ENCODE measurements around the gene DYNC2H1.

The DYNC2H1 gene

GRCh38 chr11:103091801-103092524 is 17.3 kb upstream of the DYNC2H1 start, which contains the start of gene DCUN1D5:
Gene DCUN1D5 (minus strand): TSS chr11:103092160. CDS start chr11:103091872, 288 bp downstream.
- peak; percentile 93 to 94 (median 93) for DNase-seq
- H3K36me3 ChIP-seq (ENCODE audit: control insufficient read depth in 4 of 4, insufficient read depth in 4 of 4, low read length in 3 of 4): peaks cover 0 to 6% (median 2%) of the 10 kb centered on the region in 4 experiments
- H3K27ac ChIP-seq (ENCODE audit: insufficient read depth in 1 of 2, low read depth in 1 of 2, low read length in 2 of 2, poor library complexity in 1 of 2, severe bottlenecking in 2 of 2): peak within 1 kb of the TSS; percentile 69 to 88
- ChIA-PET CTCF (interaction anchor here (1.1 to 2.0 kb wide), 2 partner anchors 10 to 17 kb away, joined by 6 to 7 read pairs; partner anchors contain the start of gene DYNC2H1), POLR2A (interaction anchor here (0.7 to 1.3 kb wide), 2 partner anchors 8 to 17 kb away, joined by 3 to 4 read pairs; partner anchors contain the start of gene DYNC2H1)
- peak within 1 kb of the TSS; percentile 83 to 92 (median 89) for H3K4me3 ChIP-seq (ENCODE audit: control insufficient read depth in 1 of 7, extremely low read depth in 1 of 7, insufficient read depth in 4 of 7, low read depth in 2 of 7, low read length in 6 of 7)
- peaks cover 3 to 20% (median 11%) of the 10 kb centered on the region in 5 experiments for H3K27me3 ChIP-seq (replicated peaks in 2 of 5; ENCODE audit: control insufficient read depth in 4 of 5, insufficient read depth in 5 of 5, low read length in 4 of 5)
- H3K4me1 ChIP-seq (ENCODE audit: control extremely low read depth in 1 of 4, control insufficient read depth in 4 of 4, insufficient read depth in 4 of 4, low read length in 3 of 4): peaks cover 8 to 22% (median 9%) of the 10 kb centered on the region in 4 experiments
- H3K9me3 ChIP-seq (ENCODE audit: control extremely low read depth in 1 of 5, control insufficient read depth in 4 of 5, insufficient read depth in 2 of 5, low read depth in 1 of 5, low read length in 4 of 5): peaks cover 0 to 1% (median 0%) of the 10 kb centered on the region in 5 experiments
- 0% methylated on average over 50 of the region's 54 CpGs for WGBS (ENCODE audit: insufficient coverage)

GRCh38 chr11:103097279-103097678 is 11.9 kb upstream of the DYNC2H1 start:
- ChIA-PET POLR2A (no interaction called here), CTCF (interaction anchor here (1.0 kb wide), 1 partner anchor 11 kb away, joined by 3 read pairs; no protein-coding TSS in a partner anchor)
- H3K27me3 ChIP-seq (replicated peaks in 2 of 5; ENCODE audit: control insufficient read depth in 4 of 5, insufficient read depth in 5 of 5, low read length in 4 of 5): peaks cover 3 to 28% (median 14%) of the 10 kb centered on the region in 5 experiments
- no peak overlapping the region for H3K4me3 ChIP-seq (ENCODE audit: control insufficient read depth in 1 of 7, extremely low read depth in 1 of 7, insufficient read depth in 4 of 7, low read depth in 2 of 7, low read length in 6 of 7)
- peaks cover 0 to 5% (median 2%) of the 10 kb centered on the region in 4 experiments for H3K4me1 ChIP-seq (ENCODE audit: control extremely low read depth in 1 of 4, control insufficient read depth in 4 of 4, insufficient read depth in 4 of 4, low read length in 3 of 4)
- DNase-seq: no peak
- H3K9me3 ChIP-seq (ENCODE audit: control extremely low read depth in 1 of 5, control insufficient read depth in 4 of 5, insufficient read depth in 2 of 5, low read depth in 1 of 5, low read length in 4 of 5): peaks cover 0 to 3% (median 0%) of the 10 kb centered on the region in 5 experiments
- no peaks in the 10 kb centered on the region for H3K36me3 ChIP-seq (ENCODE audit: control insufficient read depth in 4 of 4, insufficient read depth in 4 of 4, low read length in 3 of 4)
- no peak overlapping the region for H3K27ac ChIP-seq (ENCODE audit: insufficient read depth in 1 of 2, low read depth in 1 of 2, low read length in 2 of 2, poor library complexity in 1 of 2, severe bottlenecking in 2 of 2)

- peaks cover 6 to 16% (median 10%) of the 10 kb centered on the region in 4 experiments for H3K4me1 ChIP-seq (ENCODE audit: control extremely low read depth in 1 of 4, control insufficient read depth in 4 of 4, insufficient read depth in 4 of 4, low read length in 3 of 4)
- ChIA-PET CTCF (interaction anchor here (0.8 to 2.1 kb wide), 7 partner anchors 8 to 491 kb away, joined by 3 to 15 read pairs (median 4); partner anchors contain the start of gene DCUN1D5), POLR2A (interaction anchor here (1.6 kb wide), 1 partner anchor 18 kb away, joined by 4 read pairs; the partner anchor contains the start of gene DCUN1D5)
- H3K36me3 ChIP-seq (ENCODE audit: control insufficient read depth in 4 of 4, insufficient read depth in 4 of 4, low read length in 3 of 4): no peaks in the 10 kb centered on the region
- H3K4me3 ChIP-seq (ENCODE audit: control insufficient read depth in 1 of 7, extremely low read depth in 1 of 7, insufficient read depth in 4 of 7, low read depth in 2 of 7, low read length in 6 of 7): peak overlapping the region; percentile 38 to 94 (median 81)
- H3K27me3 ChIP-seq (replicated peaks in 2 of 5; ENCODE audit: control insufficient read depth in 4 of 5, insufficient read depth in 5 of 5, low read length in 4 of 5): peaks cover 0 to 2% (median under 1%) of the 10 kb centered on the region in 5 experiments
- no peak for DNase-seq
- peak overlapping the region in 1 of 2 experiments; percentile 64 for H3K27ac ChIP-seq (ENCODE audit: insufficient read depth in 1 of 2, low read depth in 1 of 2, low read length in 2 of 2, poor library complexity in 1 of 2, severe bottlenecking in 2 of 2)
- no peaks in the 10 kb centered on the region for H3K9me3 ChIP-seq (ENCODE audit: control extremely low read depth in 1 of 5, control insufficient read depth in 4 of 5, insufficient read depth in 2 of 5, low read depth in 1 of 5, low read length in 4 of 5)
- 21% methylated on average over 14 of the region's 26 CpGs for WGBS (ENCODE audit: insufficient coverage)
Measured at GRCh38 chr11:103109818-103110388, 677 bp downstream of the DYNC2H1 start.

DNA sequence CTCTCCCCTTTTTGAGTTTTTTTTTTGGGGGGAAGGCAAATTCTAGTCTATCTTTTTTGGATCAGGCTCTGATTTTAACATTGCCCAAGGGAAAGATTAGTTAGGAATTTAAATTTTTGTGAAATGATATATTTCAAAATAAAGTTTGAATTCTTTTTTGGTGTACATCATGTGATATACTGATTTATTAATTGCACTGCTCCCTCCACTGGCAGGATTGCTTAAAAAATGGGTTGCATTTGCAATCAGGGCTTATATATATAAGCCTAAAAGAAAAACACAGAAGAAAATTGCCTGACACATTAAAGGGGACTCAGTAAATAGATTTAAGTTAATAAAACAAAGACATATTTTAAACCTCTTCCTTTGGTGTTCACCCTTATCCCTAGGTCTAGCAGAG is 1.2 kb downstream of the DYNC2H1 start:
- DNase-seq: peak; percentile 36 to 53 (median 47)
- Histone ChIP-seq H3K4me1 (ENCODE audit: control extremely low read depth in 1 of 4, control insufficient read depth in 4 of 4, insufficient read depth in 4 of 4, low read length in 3 of 4) (peaks cover 6 to 16% (median 10%) of the 10 kb centered on the region in 4 experiments), H3K4me3 (ENCODE audit: control insufficient read depth in 1 of 7, extremely low read depth in 1 of 7, insufficient read depth in 4 of 7, low read depth in 2 of 7, low read length in 6 of 7) (peak overlapping the region in 3 of 7 experiments; percentile 73 to 94 (median 81)), H3K27ac (ENCODE audit: insufficient read depth in 1 of 2, low read depth in 1 of 2, low read length in 2 of 2, poor library complexity in 1 of 2, severe bottlenecking in 2 of 2) (no peak overlapping the region), H3K27me3 (replicated peaks in 2 of 5; ENCODE audit: control insufficient read depth in 4 of 5, insufficient read depth in 5 of 5, low read length in 4 of 5) (no peaks in the 10 kb centered on the region), H3K9me3 (ENCODE audit: control extremely low read depth in 1 of 5, control insufficient read depth in 4 of 5, insufficient read depth in 2 of 5, low read depth in 1 of 5, low read length in 4 of 5) (no peaks in the 10 kb centered on the region), H3K36me3 (ENCODE audit: control insufficient read depth in 4 of 4, insufficient read depth in 4 of 4, low read length in 3 of 4) (no peaks in the 10 kb centered on the region)
- POLR2A ChIA-PET: no interaction called here
- CTCF ChIA-PET: interaction anchor here (0.8 to 1.8 kb wide), 2 partner anchors 19 to 24 kb away, joined by 3 to 7 read pairs; partner anchors contain the start of gene DCUN1D5

DNA sequence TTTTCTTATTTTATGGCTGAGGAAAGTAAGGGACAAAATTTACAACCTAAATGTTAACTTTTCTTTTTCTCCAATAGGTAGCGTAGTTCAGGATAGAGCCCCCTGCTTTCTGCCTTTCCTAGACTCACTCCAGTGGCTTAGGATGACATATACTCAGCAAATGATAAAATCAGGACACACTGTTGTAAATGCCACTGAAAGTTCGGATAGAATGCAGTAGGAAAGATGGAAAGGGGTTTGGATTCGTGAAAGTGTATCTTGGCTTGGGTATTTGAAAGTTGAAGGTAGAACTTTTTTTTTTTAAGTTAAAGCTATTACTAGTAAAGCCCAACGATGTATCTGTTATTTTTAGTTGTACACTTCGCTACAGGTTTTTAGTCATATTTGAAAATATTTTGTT is 2.2 kb downstream of the DYNC2H1 start:
- POLR2A ChIA-PET: no interaction called here
- no peak for DNase-seq
- H3K27ac ChIP-seq (ENCODE audit: insufficient read depth in 1 of 2, low read depth in 1 of 2, low read length in 2 of 2, poor library complexity in 1 of 2, severe bottlenecking in 2 of 2): no peak overlapping the region
- CTCF ChIA-PET: interaction anchor here (1.7 kb wide), 1 partner anchor 90 kb away, joined by 3 read pairs; no protein-coding TSS in a partner anchor
- H3K4me3 ChIP-seq (ENCODE audit: control insufficient read depth in 1 of 7, extremely low read depth in 1 of 7, insufficient read depth in 4 of 7, low read depth in 2 of 7, low read length in 6 of 7): no peak overlapping the region
- no peaks in the 10 kb centered on the region for H3K36me3 ChIP-seq (ENCODE audit: control insufficient read depth in 4 of 4, insufficient read depth in 4 of 4, low read length in 3 of 4)
- WGBS (ENCODE audit: insufficient coverage): 100% methylated on average over 2 of the region's 5 CpGs
- no peaks in the 10 kb centered on the region for H3K9me3 ChIP-seq (ENCODE audit: control extremely low read depth in 1 of 5, control insufficient read depth in 4 of 5, insufficient read depth in 2 of 5, low read depth in 1 of 5, low read length in 4 of 5)
- peaks cover 6 to 16% (median 10%) of the 10 kb centered on the region in 4 experiments for H3K4me1 ChIP-seq (ENCODE audit: control extremely low read depth in 1 of 4, control insufficient read depth in 4 of 4, insufficient read depth in 4 of 4, low read length in 3 of 4)
- H3K27me3 ChIP-seq (replicated peaks in 2 of 5; ENCODE audit: control insufficient read depth in 4 of 5, insufficient read depth in 5 of 5, low read length in 4 of 5): no peaks in the 10 kb centered on the region

DNA sequence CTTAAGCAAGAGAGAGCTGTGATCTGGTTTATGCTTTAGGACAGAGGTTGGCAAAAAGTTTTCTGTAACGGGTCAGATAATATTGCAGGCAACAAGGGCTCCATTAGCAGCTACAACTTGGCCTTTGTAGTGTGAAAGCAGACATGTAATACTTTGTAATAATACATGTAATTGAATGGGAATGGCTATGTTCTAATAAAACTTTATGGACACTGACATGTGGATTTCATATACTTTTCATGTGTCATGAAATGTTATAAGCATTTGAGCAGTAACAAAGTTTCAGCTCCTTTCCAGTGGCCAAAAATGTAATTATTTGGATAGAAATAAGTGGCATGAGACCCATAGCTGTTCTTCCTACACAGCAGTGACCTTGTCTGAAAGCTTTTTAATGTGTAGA is 3.1 kb downstream of the DYNC2H1 start:
- WGBS (ENCODE audit: insufficient coverage): 100% methylated on average over 1 of the region's 1 CpG
- no peaks in the 10 kb centered on the region for H3K9me3 ChIP-seq (ENCODE audit: control extremely low read depth in 1 of 5, control insufficient read depth in 4 of 5, insufficient read depth in 2 of 5, low read depth in 1 of 5, low read length in 4 of 5)
- no peak for DNase-seq
- ChIA-PET CTCF (interaction anchor here (1.7 kb wide), 1 partner anchor 89 kb away, joined by 3 read pairs; no protein-coding TSS in a partner anchor), POLR2A (no interaction called here)
- no peaks in the 10 kb centered on the region for H3K27me3 ChIP-seq (replicated peaks in 2 of 5; ENCODE audit: control insufficient read depth in 4 of 5, insufficient read depth in 5 of 5, low read length in 4 of 5)
- no peak overlapping the region for H3K27ac ChIP-seq (ENCODE audit: insufficient read depth in 1 of 2, low read depth in 1 of 2, low read length in 2 of 2, poor library complexity in 1 of 2, severe bottlenecking in 2 of 2)
- no peak overlapping the region for H3K4me3 ChIP-seq (ENCODE audit: control insufficient read depth in 1 of 7, extremely low read depth in 1 of 7, insufficient read depth in 4 of 7, low read depth in 2 of 7, low read length in 6 of 7)
- no peaks in the 10 kb centered on the region for H3K36me3 ChIP-seq (ENCODE audit: control insufficient read depth in 4 of 4, insufficient read depth in 4 of 4, low read length in 3 of 4)
- H3K4me1 ChIP-seq (ENCODE audit: control extremely low read depth in 1 of 4, control insufficient read depth in 4 of 4, insufficient read depth in 4 of 4, low read length in 3 of 4): peaks cover 6 to 16% (median 10%) of the 10 kb centered on the region in 4 experiments

Measured in common myeloid progenitor, CD34-positive (primary cell).